B cell (primary cell): ENCODE results near the gene TRH.

Experiments used
- CTCF ChIP-seq: fragments of 200-600 bp; IDR thresholded peaks from one replicate; pipeline ENCODE4 v1.8.0; 2022; ENCODE audit warnings: antibody characterized with exemption, mild to moderate bottlenecking
- EZH2 ChIP-seq: IDR thresholded peaks from 2 replicates; pipeline ENCODE4 v1.6.1; 2012; ENCODE audit warnings: borderline replicate concordance, low read depth, mild to moderate bottlenecking, moderate library complexity, low read length; ENCODE audit not compliant: insufficient read depth, poor library complexity, severe bottlenecking

- no peak for TF ChIP-seq CTCF
- TF ChIP-seq EZH2 = no peak
Measured at GRCh38 chr3:129953621-129954020, 20.9 kb upstream of the TRH start.
